ENCODE results near the gene RAX2.

- TF ChIP-seq CTCF (conservative IDR thresholded peaks at IDR 0.05), result no peak
- TF ChIP-seq EZH2 (IDR thresholded peaks at IDR 0.05; ENCODE audit: low read depth), result no peak
Observed at GRCh38 chr19:3766520-3766919, 5.5 kb downstream of the RAX2 start.
